T-helper 9 cell (primary cell): ENCODE results near the gene RMRP.

Source experiments
- DNase-seq: peaks from one replicate; pipeline ENCODE4 v3.0.0-alpha.2; 2020

Gene RMRP

DNA sequence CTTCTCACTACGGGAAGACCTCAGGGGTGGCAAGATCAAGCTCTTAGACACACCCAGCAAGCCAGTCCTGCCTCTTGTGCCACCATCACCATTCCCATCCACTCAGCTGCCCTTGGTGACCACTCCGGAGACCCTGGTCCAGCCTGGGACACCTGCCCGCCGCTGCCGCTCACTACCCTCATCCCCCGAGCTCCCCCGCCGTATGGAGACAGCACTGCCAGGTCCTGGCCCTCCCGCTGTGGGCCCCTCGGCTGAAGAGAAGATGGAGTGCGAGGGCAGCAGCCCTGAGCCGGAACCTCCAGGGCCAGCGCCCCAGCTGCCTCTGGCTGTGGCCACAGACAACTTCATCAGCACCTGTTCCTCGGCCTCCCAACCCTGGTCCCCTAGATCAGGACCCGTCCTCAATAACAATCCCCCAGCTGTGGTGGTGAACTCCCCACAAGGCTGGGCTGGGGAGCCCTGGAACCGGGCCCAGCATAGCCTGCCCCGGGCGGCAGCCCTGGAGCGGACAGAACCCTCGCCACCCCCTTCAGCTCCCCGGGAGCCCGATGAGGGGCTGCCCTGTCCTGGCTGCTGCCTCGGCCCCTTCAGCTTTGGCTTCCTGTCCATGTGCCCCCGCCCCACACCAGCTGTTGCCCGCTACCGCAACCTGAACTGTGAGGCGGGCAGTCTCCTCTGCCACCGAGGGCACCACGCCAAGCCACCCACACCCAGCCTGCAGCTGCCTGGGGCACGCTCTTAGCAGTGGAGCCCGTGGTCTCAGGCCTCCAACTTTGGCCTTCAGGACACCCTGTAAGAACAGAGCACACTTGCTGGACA is 48.6 kb downstream of the RMRP start:
- DNase-seq: no peak

DNA sequence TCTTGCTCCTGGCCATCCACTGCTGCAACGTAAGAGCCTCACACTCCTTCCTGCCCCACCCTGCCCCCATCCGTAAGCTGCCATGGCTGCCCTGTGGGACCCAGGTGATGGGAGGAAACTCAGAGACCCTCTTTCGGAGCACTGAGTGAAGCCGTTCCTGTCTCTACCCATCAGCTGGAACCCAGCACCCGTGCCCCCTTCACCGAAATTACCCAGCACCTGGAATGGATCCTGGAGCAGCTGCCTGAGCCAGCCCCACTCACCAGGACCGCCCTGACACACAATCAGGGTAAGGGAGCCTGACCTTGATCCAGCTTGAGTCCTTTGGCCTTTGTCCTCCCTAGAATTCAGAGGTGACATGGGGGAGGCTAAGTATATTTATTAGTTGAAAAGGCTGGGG is 49.6 kb downstream of the RMRP start:
- no peak for DNase-seq
